GM23248 (cell line): ENCODE results near the gene PREX1.

Experiments used
- EZH2 ChIP-seq: fragments of 200-600 bp; sonication (generic); IDR thresholded peaks from 2 replicates; pipeline ENCODE4 v1.6.1; 2018; ENCODE audit warnings: antibody characterized with exemption, mild to moderate bottlenecking; ENCODE audit not compliant: insufficient read depth, poor library complexity, severe bottlenecking
- EZH2phosphoT487 ChIP-seq: fragments of 200-600 bp; sonication (generic); IDR thresholded peaks from 2 replicates; pipeline ENCODE4 v1.6.1; 2018; ENCODE audit warnings: antibody characterized with exemption, moderate library complexity, mild to moderate bottlenecking, low read depth; ENCODE audit not compliant: insufficient read depth

DNA sequence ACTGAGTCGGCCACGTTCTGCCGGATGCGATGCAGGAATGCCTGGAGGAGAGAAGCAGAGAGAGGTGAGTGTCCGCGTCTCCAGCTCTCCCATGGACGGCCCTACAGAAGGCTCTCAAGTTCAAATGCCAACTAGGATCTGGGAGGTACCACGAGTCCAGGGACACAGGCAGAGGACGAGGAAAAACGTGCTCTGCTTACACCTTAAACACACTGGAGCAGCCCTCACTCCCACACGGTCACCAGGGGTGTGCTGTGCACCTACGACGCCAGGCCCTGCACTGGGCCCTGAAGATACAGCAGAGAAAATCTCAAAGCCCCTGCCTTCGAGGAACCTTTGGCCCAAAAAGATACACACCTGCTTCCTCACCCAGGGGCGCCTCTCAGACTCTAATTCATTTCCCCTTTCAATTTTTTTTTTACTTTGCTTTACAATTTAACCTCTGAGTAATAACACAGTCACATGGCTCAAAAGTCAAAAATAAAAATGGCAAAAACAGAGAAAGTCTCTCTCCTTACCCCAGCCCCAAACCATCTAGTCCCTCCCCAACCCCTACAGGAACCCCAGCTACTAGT, 79.9 kb downstream of the PREX1 start:
- no peak for TF ChIP-seq EZH2phosphoT487
- TF ChIP-seq EZH2 = no peak
